Hindlimb muscle (tissue), 1 donor: ENCODE measurements around the gene CACNA1C. TPM values are rescaled to one million over a fixed set of nuclear protein-coding genes. Genes with fewer than 3 reads are reported as not detected.
A peak's percentile ranks its signal among the peaks of the same experiment; 100 is the strongest.
"Not testable (repeated sequence)": the region's sequence is repeated elsewhere in the genome, so short reads cannot be mapped to it uniquely, and the experiment has no call there.

Experiments used
- DNase-seq: peaks from one replicate; pipeline ENCODE4 v3.0.0-alpha.2; 2013
- polyA plus RNA-seq: library from polyadenylated mRNA; unstranded; fragments of 120-200 nt; gene quantifications from one replicate; pipeline ENCODE4 v1.2.1, GENCODE V29; 2013; ENCODE audit not compliant: insufficient read length

Gene CACNA1C
- polyA plus RNA-seq, 1 donor = 3.4 TPM

DNA sequence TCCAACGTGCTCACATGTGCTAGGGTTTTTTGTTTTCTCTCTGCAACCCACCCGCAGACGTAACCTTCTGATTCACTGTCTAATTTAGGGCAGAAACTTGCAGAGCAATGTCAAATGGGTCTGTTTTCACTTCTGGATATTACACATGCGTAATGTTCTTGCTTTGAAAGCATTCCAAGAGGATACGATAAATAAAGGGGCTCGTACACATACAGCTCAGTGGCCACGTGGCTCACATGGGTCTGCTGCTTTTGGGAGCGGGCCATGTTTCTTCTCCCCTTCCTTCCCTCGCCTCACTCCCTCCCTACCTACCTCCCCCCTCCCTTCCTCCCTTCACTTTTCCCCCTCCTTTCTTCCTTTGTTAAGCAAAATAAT, 23.4 kb downstream of the CACNA1C start:
- no peak for DNase-seq

DNA sequence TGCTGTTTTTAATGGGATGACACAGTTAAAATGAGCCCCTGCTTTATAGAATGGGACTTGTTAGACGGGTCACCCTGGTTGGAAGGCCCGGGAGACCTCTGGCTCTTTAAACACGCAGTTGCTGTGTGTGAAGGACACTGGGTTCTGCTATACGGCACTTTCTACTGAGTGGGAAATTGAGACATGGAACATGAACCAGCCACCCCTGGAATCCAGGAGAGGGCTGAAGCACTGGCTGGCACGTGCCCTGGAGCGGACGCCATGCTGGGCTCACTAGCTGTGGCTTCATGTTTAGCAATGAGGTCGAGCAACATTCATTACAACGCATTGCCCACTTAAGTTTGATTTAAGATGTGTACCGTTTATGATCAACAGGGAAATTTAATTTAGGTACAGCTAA, 23.9 kb downstream of the CACNA1C start:
- DNase-seq = no peak

DNA sequence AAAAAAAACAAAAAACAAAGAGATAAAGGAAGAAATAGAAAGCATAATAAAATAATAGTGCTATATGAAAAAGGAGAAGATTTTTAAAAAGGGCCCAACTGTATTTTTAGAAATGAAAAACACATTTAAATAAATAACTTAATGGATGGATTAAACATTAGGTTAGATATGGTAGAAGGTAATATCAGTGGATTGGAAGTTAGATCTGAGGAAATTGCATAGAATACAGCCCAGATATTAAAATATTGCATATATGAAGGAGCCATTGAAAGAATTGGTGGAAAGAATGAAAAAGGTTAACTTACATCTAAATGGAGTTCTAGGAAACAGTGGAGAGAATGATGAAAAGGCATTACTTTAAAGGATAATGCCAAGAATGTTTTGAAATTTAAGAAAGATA, 27.8 kb downstream of the CACNA1C start:
- DNase-seq = no peak

DNA sequence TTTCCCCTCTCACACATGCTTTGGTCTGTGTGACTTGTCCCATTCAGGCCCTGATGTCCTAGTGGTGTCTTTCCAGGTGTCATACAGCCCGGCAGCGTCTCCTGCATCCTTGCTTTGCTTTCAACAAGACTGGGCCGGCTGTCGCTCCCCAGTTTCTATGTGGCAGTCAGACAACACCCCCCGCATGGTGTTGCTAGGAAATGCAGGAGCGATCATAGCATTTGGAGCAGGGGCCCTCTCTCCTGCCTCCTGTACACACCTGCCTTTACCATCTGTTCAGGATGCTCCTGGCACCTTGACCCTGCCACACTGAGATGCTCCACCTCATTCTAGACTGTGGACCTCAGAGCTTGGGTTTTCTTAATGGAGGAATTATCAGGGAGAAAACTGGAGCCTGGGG, 29.5 kb downstream of the CACNA1C start:
- DNase-seq = no peak

DNA sequence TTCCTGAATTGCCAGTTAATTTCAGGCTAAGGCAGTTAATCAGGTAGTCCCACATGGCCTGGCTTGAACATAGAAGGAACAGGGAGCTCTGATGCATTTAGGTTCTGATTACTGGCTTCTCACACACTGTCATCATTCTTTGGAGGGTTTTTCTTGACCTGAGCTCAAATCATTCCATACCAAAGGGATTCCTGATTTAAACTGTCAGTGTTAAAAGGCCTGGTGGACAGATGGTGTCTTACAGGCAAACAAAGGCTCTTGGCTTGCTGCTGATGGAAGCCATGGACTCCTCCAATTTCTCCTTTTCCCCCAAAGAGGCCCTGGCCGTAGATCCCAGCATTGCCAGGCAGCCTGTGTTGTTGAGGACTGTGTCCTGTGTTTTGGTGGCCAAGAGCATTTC, 30.2 kb downstream of the CACNA1C start:
- DNase-seq = no peak

DNA sequence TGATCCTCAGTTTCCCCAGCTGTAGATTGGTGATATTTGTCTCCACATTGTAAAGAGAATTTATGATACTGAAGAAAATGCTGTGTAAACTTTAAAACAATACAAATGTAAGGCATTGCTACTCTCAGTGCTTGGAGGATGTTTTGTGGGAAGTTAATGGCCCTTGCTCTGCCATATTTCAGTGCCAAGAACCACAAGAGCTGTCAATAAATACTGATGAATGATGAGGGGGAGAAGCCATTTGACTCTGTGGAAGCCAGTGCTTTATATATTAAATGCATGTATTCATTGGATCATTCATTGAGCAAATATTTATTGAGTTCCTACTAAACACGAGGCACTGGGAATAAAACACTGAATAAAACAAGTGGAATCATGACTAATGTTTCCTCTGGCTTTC, 30.8 kb downstream of the CACNA1C start:
- no peak for DNase-seq

DNA sequence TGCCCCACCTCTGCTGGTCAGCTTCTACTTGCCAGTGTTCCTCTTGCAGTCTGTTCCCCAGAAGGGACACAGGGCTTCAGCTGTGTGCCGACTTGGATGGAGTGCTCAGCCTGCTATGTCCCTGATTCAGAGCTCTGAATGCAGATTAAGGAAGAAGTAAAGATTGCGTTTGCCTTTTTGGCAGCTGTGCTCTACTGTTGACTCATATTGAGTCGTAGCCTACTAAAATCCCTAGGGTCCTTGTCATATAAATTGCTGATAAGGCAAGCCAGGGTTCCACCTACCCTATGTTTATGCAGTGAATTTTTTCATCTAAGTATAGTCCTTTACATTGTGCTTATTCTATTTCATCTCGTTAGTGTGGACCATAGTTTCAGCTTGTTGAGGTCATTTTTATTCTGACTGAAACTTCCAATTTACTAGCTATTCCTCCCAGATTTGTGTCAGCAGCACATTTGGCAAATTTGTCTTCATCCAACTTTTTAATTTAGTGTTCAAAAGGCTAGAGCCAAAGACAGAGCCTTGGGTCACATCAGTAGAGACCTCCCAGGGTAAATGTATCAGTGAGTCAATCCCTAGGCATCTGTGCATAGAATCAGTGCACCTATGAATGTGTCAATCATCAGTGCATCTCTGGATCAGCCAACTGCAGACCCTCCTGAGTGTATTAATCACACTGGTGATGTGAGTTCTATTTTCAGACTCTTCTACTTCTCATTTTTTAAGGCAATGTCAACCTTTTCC, 31.9 kb downstream of the CACNA1C start:
- peak; percentile 40 for DNase-seq

DNA sequence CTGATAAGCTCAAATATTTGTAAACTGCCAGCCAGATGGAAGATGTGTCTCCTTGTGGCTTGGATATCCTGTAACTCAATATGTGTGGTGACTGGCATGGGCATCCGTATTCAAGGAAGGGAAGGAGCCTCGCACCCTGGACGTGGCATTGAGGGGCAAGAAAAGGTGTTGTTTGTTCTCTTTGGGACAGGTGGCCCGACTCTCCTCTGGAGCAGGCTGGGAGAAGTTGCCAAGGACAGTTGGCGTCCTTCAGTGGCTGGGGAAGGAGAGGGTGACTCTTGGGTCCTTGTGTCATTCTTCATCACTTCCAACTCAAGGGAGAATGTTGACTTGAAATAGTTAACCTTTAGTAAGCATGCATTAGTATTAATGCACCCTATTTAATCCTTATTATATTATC, 39.6 kb downstream of the CACNA1C start:
- no peak for DNase-seq

DNA sequence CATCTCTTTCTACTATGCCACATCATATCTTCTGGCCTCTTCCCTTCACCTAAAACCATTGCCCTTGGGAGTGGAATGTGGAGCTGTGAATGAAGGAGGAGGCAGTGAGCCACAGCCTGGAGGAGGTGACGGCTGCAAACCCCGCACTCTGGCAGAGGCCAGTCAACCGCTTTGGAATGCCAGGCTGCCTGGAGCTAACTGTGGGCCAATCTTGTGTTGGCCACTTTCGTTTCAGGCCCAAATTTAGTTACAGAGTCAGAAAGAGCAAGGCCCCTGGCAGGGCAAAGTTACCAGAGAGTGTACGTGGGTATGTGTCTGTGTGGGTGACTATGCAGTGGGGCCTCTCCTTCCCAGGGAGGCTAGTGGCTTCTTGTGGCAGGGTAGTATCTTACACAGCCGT, 40.1 kb downstream of the CACNA1C start:
- DNase-seq = no peak

DNA sequence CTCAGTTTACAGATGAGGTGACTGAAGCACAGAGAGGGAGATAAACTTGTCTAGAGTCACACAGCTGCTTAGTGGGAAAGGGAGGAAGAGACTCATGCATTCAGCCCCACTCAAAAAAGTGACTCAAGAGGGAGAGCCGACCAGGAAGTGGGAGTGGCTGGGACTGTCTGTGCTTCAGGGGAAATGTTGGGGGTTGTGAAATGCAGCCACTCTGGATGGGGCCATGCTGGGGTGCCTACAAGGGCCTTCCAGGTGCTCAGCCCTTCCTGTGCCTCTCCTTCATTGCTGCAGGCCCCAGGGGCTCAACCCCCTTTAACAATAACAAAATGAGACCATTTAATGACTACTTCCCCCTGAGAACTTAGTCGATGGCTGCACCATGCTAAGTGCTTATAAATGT, 41.8 kb downstream of the CACNA1C start:
- no peak for DNase-seq

DNA sequence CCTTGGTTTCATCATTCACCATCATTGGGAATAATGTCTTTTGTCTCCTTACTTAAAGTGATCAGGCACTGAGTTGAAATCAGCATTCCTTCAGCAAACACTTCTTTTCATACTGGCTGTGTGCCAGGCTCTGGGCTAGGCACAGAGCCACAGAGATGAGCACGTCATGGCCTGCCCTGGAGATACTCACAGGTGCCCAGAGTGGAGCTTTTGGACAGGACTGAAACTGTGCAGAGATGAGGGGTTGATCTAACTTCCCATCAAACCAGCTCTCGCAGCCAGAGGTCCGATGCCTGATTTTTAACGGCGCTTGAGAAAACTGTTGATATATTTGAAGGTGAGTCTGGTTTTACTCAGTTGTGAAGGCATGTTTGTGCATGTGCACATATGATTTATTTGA, 43.1 kb downstream of the CACNA1C start:
- DNase-seq = no peak

DNA sequence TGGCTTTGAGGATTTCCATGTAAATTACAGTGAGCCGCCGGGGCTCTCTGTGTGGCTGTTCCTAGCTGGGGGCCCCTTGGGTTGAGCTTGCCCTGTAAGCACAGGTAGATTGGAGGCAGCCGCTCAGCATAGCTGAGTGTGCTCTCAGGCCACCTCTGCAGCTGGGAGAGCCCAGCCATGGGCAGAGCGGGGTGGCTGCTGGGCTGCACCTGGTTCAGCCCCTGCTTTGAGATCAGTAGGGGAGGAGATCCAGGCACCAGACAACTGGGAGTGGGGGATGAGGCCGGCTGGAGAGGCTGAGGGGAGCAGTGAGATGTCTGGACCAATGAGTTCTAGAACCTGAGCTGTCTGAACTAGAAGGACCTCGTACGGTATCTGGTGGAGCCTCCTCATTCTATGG, 44.8 kb downstream of the CACNA1C start:
- no peak for DNase-seq

DNA sequence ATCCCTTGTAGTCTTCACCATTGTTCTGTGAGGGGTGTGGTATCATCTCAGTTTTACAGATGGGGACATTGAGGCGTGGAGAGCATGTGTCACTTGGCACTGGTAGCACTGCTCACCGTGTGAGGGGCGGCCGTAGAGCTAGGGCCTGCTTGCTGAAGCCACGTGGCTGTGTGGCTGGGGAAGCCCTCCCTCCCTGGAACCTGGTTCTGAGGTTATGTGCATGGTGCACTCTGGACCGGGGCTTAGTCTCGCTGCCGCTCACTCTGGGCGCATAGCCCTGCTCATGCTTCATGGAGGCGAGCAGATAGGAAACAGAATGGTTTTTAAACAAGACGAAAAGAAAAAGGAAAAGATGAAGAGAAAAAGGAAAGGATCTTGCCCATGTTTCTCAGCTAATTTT, 46.1 kb downstream of the CACNA1C start:
- DNase-seq = no peak

DNA sequence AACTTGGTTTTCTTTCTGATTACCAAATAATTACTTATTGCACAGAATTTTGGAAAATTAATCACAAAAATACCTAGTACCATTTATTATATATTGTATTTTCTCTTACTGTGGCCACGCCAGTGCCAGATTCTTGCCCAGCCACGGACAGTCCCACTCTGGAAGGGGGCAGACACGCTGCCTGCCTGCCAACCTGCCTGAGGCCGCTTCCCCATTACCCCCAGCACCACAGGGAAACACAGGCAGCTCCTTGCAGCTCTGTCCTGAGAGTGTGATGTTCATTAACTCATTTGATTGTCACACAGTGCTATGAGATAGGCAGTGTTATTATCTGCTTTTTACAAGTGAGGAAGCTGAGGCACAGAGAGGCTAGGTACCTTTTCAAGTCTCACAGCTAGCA, 46.8 kb downstream of the CACNA1C start:
- DNase-seq = no peak

DNA sequence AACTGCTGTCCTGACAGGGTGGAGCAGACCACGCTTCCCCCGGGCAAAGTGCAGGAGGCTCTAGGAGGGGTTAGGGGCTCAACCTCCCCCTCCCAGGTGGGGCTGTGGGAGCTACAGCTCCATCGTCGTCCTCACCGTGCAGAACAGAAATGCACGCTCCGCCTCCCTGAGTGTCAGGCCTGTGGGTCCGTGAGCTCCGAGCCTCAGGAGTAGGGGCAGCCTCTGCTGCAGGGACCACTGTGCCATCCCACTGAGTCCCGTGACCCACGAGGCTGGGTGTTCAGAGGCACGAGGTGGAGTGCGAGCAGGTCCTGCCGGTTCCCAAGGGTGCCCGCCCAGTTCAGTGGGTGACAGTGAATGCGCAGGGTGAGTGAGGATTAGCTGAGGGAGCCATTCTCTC, 48.6 kb downstream of the CACNA1C start:
- DNase-seq = no peak

DNA sequence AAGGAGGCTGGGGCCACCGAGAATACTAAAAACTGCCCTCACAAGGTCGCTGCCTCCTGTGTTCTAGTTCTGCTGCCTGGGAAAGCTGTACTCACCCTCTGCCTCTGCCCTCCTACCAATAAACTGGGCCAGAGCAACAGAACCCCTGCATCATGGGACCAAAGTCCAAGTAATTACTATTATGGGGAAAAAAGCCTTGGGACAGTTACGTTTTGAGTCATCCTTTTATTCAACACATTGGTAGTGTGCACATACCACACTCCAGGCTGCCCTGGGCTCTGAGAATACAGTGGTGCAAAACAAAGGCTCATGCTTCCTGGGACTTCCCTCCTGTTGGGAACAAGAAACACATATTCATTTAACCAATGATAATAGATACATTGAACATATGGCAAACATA, 49.0 kb downstream of the CACNA1C start:
- DNase-seq = no peak

DNA sequence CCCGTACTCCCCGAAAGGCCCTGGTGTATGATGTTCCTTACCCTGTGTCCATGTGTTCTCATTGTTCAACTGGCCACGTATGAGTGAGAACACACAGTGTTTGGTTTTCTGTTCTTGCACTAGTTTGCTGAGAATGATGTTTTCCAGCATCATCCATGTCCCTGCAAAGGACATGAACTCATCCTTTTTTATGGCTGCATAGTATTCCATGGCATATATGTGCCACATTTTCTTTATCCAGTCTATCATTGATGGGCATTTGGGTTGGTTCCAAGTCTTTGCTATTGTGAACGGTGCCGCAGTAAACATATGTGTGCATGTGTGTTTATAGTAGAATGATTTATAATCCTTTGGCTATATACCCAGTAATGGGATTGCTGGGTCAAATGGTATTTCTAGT, 49.9 kb downstream of the CACNA1C start:
- DNase-seq = not testable (repeated sequence)

DNA sequence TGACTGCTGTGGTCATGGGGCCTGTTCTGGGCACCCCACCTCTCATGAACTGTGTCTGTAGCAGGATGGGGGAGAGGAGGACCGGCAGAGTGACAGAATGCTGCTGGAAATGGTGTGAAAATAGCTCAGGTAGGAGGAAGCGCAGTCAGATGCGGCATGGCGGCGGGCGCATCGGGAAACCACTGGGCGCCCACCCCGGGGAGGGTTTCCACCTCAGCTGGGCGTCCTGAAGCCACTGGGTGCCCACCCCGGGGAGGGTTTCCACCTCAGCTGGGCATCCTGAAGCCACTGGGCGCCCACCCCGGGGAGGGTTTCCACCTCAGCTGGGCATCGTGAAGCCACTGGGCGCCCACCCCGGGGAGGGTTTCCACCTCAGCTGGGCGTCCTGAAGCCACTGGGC, 52.6 kb downstream of the CACNA1C start:
- DNase-seq = not testable (repeated sequence)

DNA sequence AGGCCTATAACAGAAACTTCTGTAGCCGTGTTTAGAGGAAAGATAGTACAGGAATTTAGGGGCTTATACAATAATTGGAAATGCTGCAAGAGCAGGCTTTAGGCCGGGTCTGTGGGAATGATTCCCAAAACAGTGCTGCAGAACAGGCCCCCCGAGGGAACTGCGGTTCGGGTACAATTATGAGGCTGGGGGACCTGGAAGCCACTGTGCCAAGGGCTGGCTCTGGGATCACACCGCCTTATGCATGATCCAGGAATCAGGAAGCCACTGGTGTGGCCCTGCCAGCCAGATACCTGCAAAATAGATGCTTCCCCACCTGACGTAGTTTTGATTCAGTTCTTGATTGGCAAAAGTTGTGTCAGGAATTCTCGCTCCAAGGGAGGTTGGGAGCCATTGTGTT, 55.4 kb downstream of the CACNA1C start:
- no peak for DNase-seq

DNA sequence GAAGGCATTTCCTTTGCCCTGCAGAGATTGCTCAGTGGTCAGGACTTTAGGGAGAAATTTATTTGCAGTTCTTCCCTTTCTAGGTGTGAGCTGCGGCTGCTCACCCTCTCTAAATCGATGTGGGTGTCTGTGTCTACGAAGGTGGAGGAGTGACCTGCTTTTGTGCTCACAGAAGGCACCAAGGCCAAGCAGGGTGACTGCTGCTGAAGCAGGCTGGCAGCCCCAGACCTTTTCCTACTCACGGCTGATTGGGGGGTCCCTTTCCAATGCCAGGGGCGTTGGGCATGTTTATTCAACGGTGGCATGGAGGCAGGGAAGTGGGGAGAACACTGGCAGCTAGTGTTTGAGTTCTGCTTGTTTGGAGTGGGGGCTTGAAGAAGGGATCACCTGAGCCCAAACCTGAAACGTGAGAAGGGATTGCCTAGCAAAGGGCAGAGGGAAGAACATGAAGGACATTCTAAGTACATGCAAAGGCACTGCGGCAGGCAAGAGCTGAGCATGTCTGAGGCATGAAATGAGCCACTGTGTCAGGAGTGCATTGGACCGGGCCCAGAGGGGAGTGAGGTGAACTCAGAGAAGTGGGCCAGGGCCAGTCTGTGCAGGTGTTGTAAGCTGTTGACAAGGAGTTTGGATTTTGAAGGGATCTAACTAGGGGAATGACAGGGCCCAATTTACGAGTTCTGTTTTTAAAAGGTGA, 56.3 kb downstream of the CACNA1C start:
- DNase-seq = no peak

DNA sequence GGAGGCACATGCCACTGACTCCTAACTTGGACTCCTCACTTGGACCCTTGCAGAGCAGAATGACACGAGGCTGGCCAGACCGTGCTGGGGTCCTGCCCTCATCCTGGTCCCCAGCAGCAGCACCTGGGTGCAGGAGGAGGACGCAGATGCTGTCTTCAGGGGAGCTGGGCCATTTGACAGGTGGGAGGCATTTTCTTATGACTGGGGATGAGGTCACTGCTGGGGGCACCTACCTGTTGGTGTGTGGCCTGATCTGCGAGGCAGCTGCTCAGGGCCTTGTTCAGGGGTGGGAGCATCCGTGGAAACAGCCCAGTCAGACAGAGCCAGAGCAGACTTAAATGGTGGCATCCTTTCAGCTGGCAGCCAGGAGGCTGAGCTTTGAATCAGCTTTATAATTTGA, 57.3 kb downstream of the CACNA1C start:
- DNase-seq = no peak

DNA sequence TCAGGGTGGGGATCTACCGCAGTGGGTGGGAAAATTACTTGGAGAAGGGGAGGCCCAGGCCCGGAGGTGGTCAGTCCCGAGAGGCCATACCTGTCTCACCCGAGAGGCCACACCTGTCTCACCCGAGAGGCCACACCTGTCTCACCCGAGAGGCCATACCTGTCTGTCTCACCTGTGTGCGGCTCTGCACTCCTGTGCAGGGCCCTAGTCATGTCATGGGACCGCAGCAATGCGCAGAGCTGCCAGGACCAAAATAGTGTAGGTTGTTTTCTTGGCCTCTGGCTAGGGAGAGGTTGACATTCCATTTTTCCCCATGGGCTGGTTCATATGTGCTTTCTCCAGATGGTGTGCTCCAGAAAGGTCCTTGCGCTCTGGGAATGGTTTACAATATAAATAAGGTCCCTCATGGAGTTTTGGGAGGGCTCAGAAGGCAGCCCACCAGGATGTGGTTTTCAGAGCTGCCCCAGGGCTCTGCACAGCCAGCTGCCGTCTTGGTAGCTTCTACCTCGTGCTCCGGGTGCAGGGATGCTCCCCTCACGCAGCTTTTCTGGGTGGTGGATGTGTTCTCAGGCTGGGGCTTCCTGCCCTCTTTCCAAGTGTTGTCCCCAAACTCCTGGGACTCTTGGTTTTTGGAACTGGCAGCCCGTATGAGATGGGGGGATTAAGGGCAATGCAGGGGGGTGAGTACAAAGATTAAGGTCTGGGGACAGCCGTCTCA, 58.2 kb downstream of the CACNA1C start:
- no peak for DNase-seq

DNA sequence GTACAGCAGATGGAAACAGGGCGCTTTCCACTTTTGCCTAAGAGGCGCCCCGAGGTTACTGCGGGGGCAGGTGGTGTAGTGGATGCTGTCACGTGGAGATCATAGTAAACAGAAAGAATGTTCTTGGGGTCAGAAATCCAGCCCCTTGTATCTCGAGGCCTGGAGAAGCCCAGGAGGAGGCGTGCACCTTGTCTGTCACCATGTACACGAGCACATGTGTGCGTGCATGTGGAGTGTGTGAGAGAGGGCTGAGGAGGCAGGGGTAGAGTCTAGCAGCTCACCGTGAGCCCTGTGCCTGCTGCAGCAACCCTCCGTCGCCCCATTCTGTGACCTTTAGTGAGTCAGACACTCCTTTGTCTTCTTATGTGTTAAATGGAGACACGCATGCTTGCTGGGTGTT, 59.0 kb downstream of the CACNA1C start:
- DNase-seq = no peak

DNA sequence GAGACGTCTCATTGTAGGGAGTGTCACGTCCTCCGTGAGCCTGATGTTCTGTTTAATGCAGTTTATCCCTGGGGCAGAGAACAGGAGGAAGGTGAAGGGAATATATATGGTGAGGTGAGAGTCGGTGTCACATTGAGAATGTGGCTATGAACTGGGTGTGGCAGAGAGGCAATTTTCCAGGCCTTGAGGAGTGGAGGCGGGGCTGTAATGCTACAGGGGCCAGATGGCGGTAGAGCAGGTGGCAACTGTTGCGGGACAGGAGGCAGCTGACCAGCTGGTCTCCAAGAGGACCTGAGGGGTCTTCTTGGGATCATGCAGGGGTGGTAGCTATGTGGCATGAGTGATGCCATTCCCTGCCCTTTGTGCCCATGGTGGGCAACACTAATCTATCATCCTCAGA, 59.6 kb downstream of the CACNA1C start:
- no peak for DNase-seq
